A673 (cell line): ENCODE results near the gene SLC30A1. TPM values are rescaled to one million over a fixed set of nuclear protein-coding genes. Genes with fewer than 3 reads are reported as not detected.

Source experiments
- BruUV-seq: library from RNA; stranded (reverse); fragments of 400-500 nt; replicated peaks from 2 replicates; lab custom pipeline; 2021; lab: Mats Ljungman, UMichigan
- CTCF ChIA-PET: fragments of 300-600 bp; sonication (Branson Sonifier 250); formaldehyde crosslinking; loops from one replicate; lab custom pipeline; 2022; ENCODE audit warnings: antibody characterized with exemption; lab: Charles Lee
- POLR2A ChIA-PET: fragments of 300-600 bp; sonication (Branson Sonifier 250); formaldehyde crosslinking; loops from one replicate; lab custom pipeline; 2022; ENCODE audit warnings: antibody characterized with exemption; ENCODE audit not compliant: low non-redundant PET; lab: Charles Lee
- DNase-seq: peaks from one replicate; pipeline ENCODE4 v3.0.0-alpha.2; 2015; ENCODE audit warnings: low spot score
- H3K27ac ChIP-seq: fragments of 200-600 bp; sonication (generic); 2 replicates; pipeline ENCODE4 v1.5.1; 2016; ENCODE audit warnings: mixed run types, low read depth, mild to moderate bottlenecking, mixed read lengths, antibody characterized with exemption, low read length; ENCODE audit not compliant: poor library complexity, severe bottlenecking
- H3K27me3 ChIP-seq: fragments of 200-600 bp; sonication (generic); replicated peaks from 2 replicates; pipeline ENCODE4 v1.6.1; 2017; ENCODE audit warnings: mixed run types, low read depth, mild to moderate bottlenecking, mixed read lengths, antibody characterized with exemption, low read length; ENCODE audit not compliant: insufficient read depth, poor library complexity
- H3K36me3 ChIP-seq: fragments of 200-600 bp; sonication (generic); 2 replicates; pipeline ENCODE4 v1.6.1; 2016; ENCODE audit warnings: mixed run types, mild to moderate bottlenecking, mixed read lengths, antibody characterized with exemption, low read length; ENCODE audit not compliant: insufficient read depth, poor library complexity, severe bottlenecking
- H3K4me1 ChIP-seq: fragments of 200-600 bp; sonication (generic); 2 replicates; pipeline ENCODE4 v1.6.1; 2017; ENCODE audit warnings: mixed run types, mild to moderate bottlenecking, mixed read lengths, antibody characterized with exemption, low read length; ENCODE audit not compliant: insufficient read depth, poor library complexity, severe bottlenecking
- H3K4me3 ChIP-seq: fragments of 200-600 bp; sonication (generic); 2 replicates; pipeline ENCODE4 v1.5.1; 2016; ENCODE audit warnings: low read depth, mixed run types, mild to moderate bottlenecking, mixed read lengths, low read length; ENCODE audit not compliant: poor library complexity, severe bottlenecking
- H3K9me3 ChIP-seq: fragments of 200-600 bp; sonication (generic); 2 replicates; pipeline ENCODE4 v1.6.1; 2016; ENCODE audit warnings: mixed run types, low read depth, mild to moderate bottlenecking, mixed read lengths, antibody characterized with exemption, low read length; ENCODE audit not compliant: poor library complexity, severe bottlenecking
- EZH2 ChIP-seq: fragments of 200-600 bp; sonication (generic); IDR thresholded peaks from 2 replicates; pipeline ENCODE4 v1.6.1; 2017; ENCODE audit warnings: borderline replicate concordance, low read depth, mild to moderate bottlenecking, mixed read lengths, antibody characterized with exemption, low read length; ENCODE audit not compliant: poor library complexity, severe bottlenecking
- intact Hi-C: fragments of 100-400 bp; cut with micrococcal nuclease; formaldehyde crosslinking; loops from one replicate; pipeline ENCODE4 v1.10.0; 2022; ENCODE audit not compliant: unreplicated experiment
- total RNA-seq: library from RNA; stranded (reverse); gene quantifications from 2 replicates; pipeline ENCODE4 v1.2.3, GENCODE V29; 2021
- TF ChIP-seq, protein P1 (sequence below): fragments of 300-800, 200-600 bp; sonication (generic); conservative IDR thresholded peaks from 2 replicates; pipeline ENCODE4 v1.5.1; 2017; ENCODE audit warnings: low read depth, mild to moderate bottlenecking, antibody characterized with exemption, low read length, moderate library complexity, mixed read lengths

Gene SLC30A1
- total RNA-seq, 1 experiment from 2014 or later, result 12.2 TPM

DNA sequence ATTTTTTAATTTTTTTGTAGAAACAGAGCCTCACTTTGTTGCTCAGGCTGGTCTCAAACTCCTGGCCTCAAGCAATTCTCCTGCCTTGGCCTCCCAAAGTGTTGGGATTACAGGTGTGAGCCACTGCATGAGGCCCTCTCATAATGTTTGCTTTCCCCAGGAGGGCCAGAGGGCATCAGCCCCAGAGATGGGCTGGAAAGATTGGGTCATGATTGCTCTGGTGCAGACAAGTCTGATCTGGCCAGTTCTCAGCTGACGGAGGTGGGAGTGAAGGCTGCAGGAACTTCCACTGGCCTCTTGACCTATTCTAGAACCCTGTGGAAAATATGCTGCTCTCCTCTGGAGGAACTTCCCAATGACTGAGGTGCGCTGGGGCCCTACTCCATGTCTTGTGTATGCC, 43.6 kb downstream of the SLC30A1 start:
- TF ChIP-seq EZH2, result no peak
- TF ChIP-seq, protein P1, sequence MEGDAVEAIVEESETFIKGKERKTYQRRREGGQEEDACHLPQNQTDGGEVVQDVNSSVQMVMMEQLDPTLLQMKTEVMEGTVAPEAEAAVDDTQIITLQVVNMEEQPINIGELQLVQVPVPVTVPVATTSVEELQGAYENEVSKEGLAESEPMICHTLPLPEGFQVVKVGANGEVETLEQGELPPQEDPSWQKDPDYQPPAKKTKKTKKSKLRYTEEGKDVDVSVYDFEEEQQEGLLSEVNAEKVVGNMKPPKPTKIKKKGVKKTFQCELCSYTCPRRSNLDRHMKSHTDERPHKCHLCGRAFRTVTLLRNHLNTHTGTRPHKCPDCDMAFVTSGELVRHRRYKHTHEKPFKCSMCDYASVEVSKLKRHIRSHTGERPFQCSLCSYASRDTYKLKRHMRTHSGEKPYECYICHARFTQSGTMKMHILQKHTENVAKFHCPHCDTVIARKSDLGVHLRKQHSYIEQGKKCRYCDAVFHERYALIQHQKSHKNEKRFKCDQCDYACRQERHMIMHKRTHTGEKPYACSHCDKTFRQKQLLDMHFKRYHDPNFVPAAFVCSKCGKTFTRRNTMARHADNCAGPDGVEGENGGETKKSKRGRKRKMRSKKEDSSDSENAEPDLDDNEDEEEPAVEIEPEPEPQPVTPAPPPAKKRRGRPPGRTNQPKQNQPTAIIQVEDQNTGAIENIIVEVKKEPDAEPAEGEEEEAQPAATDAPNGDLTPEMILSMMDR, result no peak

DNA sequence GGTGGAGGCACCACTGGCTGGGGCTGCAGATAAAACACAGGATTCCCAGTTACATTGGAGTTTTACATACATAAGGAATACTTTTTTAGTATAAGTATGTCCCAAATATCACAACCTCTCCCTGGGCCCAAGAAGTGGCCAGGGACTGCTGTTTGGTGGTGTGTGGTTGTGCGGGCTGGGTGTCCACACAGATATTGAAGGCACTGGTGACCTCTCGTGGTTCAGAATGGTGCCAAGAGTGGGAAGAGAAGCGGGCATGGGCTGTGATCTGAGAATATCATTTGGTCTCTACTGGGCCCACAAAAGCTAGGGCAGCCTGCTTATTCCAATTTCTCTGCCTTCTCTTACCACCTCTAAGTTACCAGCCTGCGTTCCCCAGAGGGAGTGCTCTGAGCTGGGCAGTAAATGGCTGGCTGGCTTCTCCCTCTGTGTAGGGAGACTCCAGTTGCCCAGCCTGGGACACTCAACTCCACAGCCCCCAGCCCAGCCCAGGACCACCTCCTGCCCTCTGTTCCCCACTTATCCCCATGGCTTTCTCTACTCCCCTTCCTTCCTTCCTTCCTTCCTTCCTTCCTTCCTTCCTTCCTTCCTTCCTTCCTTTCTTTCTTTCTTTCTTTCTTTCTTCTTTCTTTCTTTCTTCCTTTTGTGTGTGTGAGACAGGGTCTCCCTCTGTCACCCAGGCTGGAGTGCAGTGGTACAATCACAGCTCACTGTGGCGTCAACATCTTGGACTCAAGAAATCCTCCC, 44.2 kb downstream of the SLC30A1 start:
- no peak overlapping the region for H3K27ac ChIP-seq
- H3K9me3 ChIP-seq, result no peaks in the 10 kb centered on the region
- TF ChIP-seq, protein P1, result no peak
- no peak for TF ChIP-seq EZH2
- H3K4me3 ChIP-seq, result no peak overlapping the region
- no peak for DNase-seq
- no peaks in the 10 kb centered on the region for H3K27me3 ChIP-seq
- ChIA-PET POLR2A (interaction anchor here (0.7 kb wide), 1 partner anchor 39 kb away, joined by 4 read pairs; no protein-coding TSS in a partner anchor), CTCF (no interaction called here)
- no TSS peak for BruUV-seq
- no peaks in the 10 kb centered on the region for H3K36me3 ChIP-seq
- no peaks in the 10 kb centered on the region for H3K4me1 ChIP-seq
- intact Hi-C loops, result no loop called here

More for the DNA sequence above, 43.6 kb downstream of the SLC30A1 start:
- no peaks in the 10 kb centered on the region for H3K27me3 ChIP-seq
- H3K36me3 ChIP-seq, result no peaks in the 10 kb centered on the region
- no peak for DNase-seq
- intact Hi-C loops, result no loop called here
- POLR2A ChIA-PET, result interaction anchor here (0.7 kb wide), 1 partner anchor 39 kb away, joined by 4 read pairs; no protein-coding TSS in a partner anchor
- no peak overlapping the region for H3K4me3 ChIP-seq
- H3K9me3 ChIP-seq, result no peaks in the 10 kb centered on the region
- CTCF ChIA-PET, result no interaction called here
- H3K27ac ChIP-seq, result no peak overlapping the region
- no TSS peak for BruUV-seq
- H3K4me1 ChIP-seq, result no peaks in the 10 kb centered on the region

DNA sequence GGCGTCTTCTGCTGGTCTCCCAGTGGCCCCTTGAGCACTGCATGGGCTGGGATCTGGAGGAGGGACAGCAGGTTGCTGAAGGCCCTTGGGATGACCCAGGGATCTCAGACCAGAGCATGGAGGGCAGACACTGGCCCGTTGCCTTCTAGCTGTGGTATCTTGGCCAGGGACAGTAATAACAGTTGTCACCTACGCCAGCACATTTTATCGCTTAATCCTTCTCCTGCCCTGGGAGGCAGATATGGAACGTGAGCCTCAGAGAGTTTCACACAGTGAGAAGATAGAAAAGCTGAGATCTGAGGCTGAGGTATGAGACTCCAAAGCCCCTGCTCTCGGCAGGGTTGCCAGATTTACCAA, 46.9 kb downstream of the SLC30A1 start:
- POLR2A ChIA-PET, result no interaction called here
- Histone ChIP-seq H3K9me3 (no peaks in the 10 kb centered on the region), H3K4me1 (no peaks in the 10 kb centered on the region), H3K27ac (no peak overlapping the region), H3K4me3 (no peak overlapping the region), H3K27me3 (no peaks in the 10 kb centered on the region), H3K36me3 (no peaks in the 10 kb centered on the region)
- TF ChIP-seq, protein P1, result no peak
- no peak for TF ChIP-seq EZH2
- BruUV-seq, result no TSS peak
- DNase-seq, result no peak
- intact Hi-C loops, result no loop called here
- CTCF ChIA-PET, result no interaction called here
